ENCODE data around the gene DCUN1D5.

DCUN1D5 gene

DNA sequence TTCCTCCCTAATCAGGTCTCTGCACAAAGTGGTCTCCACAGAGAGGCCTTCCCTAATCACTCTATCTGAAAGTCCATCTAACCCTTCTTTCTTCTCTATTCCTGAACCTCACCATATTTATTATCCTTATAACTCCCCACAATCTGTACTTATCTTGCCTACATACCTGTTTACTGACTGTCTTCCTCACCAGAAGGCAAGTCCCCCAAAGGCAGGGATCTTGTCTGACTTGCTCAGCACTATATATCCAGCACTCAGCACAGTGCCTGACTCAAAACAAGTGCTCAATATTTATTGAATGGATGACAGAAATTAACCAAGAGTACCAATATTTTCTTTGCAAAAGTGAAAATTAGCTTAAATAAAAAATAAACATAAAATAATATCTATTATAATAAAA lies 5.5 kb downstream of the DCUN1D5 start:
- no peaks in the 10 kb centered on the region for H3K27me3 ChIP-seq (ENCODE audit: control insufficient read depth, insufficient read depth, low read length)

DNA sequence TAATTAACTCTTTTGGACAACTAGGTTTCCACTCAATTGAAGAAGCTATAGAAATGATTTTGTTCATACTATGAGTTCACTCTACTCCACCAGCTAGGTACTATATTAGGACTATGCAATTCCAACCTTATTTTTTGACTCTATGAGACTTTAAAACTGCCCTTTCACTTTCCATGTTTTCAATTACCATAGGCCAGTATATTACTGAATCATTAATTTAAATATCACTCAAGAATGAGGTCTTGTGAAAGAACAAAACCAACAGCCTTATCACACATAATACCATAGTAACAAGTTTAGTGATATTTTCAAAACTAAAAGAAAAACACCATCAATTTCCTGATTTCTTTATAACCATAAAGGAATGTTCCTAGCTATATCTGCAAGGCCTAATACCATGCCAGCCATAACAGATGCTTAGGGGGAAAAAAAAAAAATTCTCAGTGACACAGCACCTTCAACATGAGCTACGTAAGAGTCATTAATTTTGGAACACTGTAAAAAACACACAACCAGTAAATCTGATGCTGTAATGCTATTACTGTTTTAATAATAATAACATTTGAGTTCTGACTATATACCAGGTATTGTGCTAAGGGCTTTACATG lies 6.1 kb downstream of the DCUN1D5 start:
- H3K36me3 ChIP-seq (ENCODE audit: control insufficient read depth, insufficient read depth, low read length) = peaks cover 89% of the 10 kb centered on the region
- H3K4me1 ChIP-seq (ENCODE audit: control insufficient read depth, insufficient read depth, low read length) = peaks cover 11% of the 10 kb centered on the region; the same call in 1 of the 2 replicates

More for the DNA sequence above, 5.5 kb downstream of the DCUN1D5 start:
- Histone ChIP-seq H3K9me3 (ENCODE audit: control insufficient read depth, insufficient read depth, low read length) (no peaks in the 10 kb centered on the region), H3K36me3 (ENCODE audit: control insufficient read depth, insufficient read depth, low read length) (peaks cover 83% of the 10 kb centered on the region), H3K4me1 (ENCODE audit: control insufficient read depth, insufficient read depth, low read length) (peaks cover 11% of the 10 kb centered on the region; the same call in 1 of the 2 replicates), H3K9ac (ENCODE audit: low read depth, low read length) (no peak overlapping the region), H3K4me3 (ENCODE audit: low read depth, low read length) (no peak overlapping the region), H3K27ac (ENCODE audit: low read depth, low read length) (no peak overlapping the region)

DNA sequence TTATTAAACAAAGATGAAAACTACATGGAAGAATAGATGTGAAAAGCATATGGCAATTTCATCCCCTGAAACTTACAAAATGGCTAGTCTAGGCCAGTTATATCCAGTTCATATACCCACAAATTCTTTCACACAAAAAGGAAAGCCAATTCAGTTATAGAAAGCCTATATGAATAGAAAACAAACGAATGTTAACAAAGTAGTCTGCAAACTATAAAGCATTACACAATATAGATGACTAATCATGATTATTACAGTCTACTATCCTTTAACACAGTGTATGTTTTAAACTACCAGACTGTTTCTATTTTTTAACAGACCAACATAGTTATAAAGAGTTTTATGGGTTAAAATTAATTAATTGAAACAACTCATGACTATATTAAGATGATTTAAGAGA lies 12.1 kb downstream of the DCUN1D5 start:
- no peak overlapping the region for H3K4me3 ChIP-seq (ENCODE audit: low read depth, low read length)
- no peak overlapping the region for H3K9ac ChIP-seq (ENCODE audit: low read depth, low read length)
- no peaks in the 10 kb centered on the region for H3K9me3 ChIP-seq (ENCODE audit: control insufficient read depth, insufficient read depth, low read length)
- no peaks in the 10 kb centered on the region for H3K4me1 ChIP-seq (ENCODE audit: control insufficient read depth, insufficient read depth, low read length)
- H3K36me3 ChIP-seq (ENCODE audit: control insufficient read depth, insufficient read depth, low read length) = peaks cover 97% of the 10 kb centered on the region
- H3K27ac ChIP-seq (ENCODE audit: low read depth, low read length) = no peak overlapping the region
- H3K27me3 ChIP-seq (ENCODE audit: control insufficient read depth, insufficient read depth, low read length) = no peaks in the 10 kb centered on the region

More for the DNA sequence above, 6.1 kb downstream of the DCUN1D5 start:
- no peak overlapping the region for H3K9ac ChIP-seq (ENCODE audit: low read depth, low read length)
- H3K27ac ChIP-seq (ENCODE audit: low read depth, low read length) = no peak overlapping the region
- H3K27me3 ChIP-seq (ENCODE audit: control insufficient read depth, insufficient read depth, low read length) = no peaks in the 10 kb centered on the region
- H3K9me3 ChIP-seq (ENCODE audit: control insufficient read depth, insufficient read depth, low read length) = no peaks in the 10 kb centered on the region
- no peak overlapping the region for H3K4me3 ChIP-seq (ENCODE audit: low read depth, low read length)

DNA sequence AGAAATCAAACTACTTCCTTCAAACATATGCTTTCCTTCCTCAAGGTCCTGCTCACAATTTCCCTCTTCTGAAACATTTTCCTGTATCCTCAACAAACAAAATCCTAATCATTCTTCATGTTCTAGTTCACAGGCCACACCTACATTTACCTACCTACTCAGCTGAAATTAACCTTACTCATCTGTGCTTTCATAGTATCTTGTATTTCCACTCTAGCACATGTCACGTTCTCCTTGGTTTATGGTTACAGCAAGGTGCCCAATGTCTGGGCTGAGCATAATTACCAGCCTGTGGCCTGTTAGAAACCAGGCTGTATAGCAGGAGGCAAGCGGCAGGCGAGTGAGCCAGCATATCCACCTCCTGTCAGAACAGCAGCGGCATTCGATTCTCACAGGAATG lies 13.2 kb downstream of the DCUN1D5 start:
- H3K9ac ChIP-seq (ENCODE audit: low read depth, low read length) = no peak overlapping the region
- H3K36me3 ChIP-seq (ENCODE audit: control insufficient read depth, insufficient read depth, low read length) = peaks cover 90% of the 10 kb centered on the region
- no peaks in the 10 kb centered on the region for H3K4me1 ChIP-seq (ENCODE audit: control insufficient read depth, insufficient read depth, low read length)
- no peak overlapping the region for H3K27ac ChIP-seq (ENCODE audit: low read depth, low read length)
- no peaks in the 10 kb centered on the region for H3K27me3 ChIP-seq (ENCODE audit: control insufficient read depth, insufficient read depth, low read length)
- H3K4me3 ChIP-seq (ENCODE audit: low read depth, low read length) = no peak overlapping the region
- H3K9me3 ChIP-seq (ENCODE audit: control insufficient read depth, insufficient read depth, low read length) = no peaks in the 10 kb centered on the region

DNA sequence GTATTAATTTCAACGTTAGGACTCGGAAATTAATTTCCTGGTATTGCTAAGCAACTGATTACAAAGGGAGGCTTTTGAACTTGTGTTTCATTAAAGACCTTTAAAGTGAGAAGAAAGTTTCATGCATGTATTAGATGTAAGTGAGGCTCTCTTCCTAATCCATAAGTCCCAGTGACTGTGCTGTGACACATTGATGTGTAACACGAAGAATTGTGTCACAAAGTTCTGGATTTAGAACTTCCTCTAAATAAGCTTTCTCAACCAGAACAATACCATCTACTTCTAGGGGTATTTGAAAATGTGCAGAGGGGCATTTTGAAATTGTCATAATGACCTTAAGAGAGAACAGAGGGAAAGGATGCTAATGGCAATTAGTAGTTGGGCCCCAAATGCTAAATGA lies 14.4 kb downstream of the DCUN1D5 start:
- H3K36me3 ChIP-seq (ENCODE audit: control insufficient read depth, insufficient read depth, low read length) = peaks cover 87% of the 10 kb centered on the region
- no peak overlapping the region for H3K4me3 ChIP-seq (ENCODE audit: low read depth, low read length)
- no peaks in the 10 kb centered on the region for H3K27me3 ChIP-seq (ENCODE audit: control insufficient read depth, insufficient read depth, low read length)
- no peak overlapping the region for H3K27ac ChIP-seq (ENCODE audit: low read depth, low read length)
- H3K9me3 ChIP-seq (ENCODE audit: control insufficient read depth, insufficient read depth, low read length) = no peaks in the 10 kb centered on the region
- H3K9ac ChIP-seq (ENCODE audit: low read depth, low read length) = no peak overlapping the region
- H3K4me1 ChIP-seq (ENCODE audit: control insufficient read depth, insufficient read depth, low read length) = no peaks in the 10 kb centered on the region

DNA sequence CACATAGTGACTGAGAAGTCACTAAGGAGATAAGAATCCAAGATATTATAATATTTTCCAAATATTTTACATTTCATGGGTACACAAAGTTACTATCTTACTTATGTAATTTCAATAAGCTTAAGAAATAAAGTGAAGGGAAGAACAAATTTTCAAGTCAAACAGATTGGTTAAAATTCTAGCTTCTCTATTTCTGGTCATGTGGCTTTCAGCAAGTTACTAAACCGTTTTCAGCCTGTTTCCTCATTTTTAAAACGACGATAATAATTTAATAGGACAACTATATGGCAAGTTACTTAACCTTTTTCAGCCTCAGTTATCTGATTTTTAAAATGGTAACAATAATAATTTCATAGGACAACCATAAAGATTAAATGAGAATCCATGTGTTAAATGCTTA lies 15.6 kb downstream of the DCUN1D5 start:
- Histone ChIP-seq H3K27ac (ENCODE audit: low read depth, low read length) (no peak overlapping the region), H3K9me3 (ENCODE audit: control insufficient read depth, insufficient read depth, low read length) (no peaks in the 10 kb centered on the region), H3K27me3 (ENCODE audit: control insufficient read depth, insufficient read depth, low read length) (no peaks in the 10 kb centered on the region), H3K9ac (ENCODE audit: low read depth, low read length) (no peak overlapping the region), H3K36me3 (ENCODE audit: control insufficient read depth, insufficient read depth, low read length) (peaks cover 78% of the 10 kb centered on the region), H3K4me3 (ENCODE audit: low read depth, low read length) (no peak overlapping the region), H3K4me1 (ENCODE audit: control insufficient read depth, insufficient read depth, low read length) (no peaks in the 10 kb centered on the region)

DNA sequence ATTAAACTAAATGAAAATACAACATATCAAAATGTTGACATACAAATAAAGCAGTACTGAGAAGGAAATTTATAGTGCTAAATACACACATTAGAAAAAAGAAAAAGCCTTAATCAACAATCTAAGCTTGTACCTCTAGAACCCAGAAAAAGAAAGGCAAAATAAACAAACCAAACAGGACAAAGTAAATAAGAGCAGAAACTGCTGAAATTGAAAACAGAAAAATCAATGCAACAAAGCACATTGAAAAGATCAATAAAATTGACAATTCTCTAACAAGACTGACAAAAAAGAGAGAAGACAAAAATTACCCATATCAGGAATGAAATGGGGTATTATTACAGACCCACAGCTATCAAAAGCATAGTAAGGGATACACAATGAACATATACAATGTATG lies 21.0 kb downstream of the DCUN1D5 start:
- H3K27ac ChIP-seq (ENCODE audit: low read depth, low read length) = no peak overlapping the region
- peaks cover 57% of the 10 kb centered on the region for H3K36me3 ChIP-seq (ENCODE audit: control insufficient read depth, insufficient read depth, low read length)
- H3K4me1 ChIP-seq (ENCODE audit: control insufficient read depth, insufficient read depth, low read length) = peaks cover 11% of the 10 kb centered on the region; the same call in 1 of the 2 replicates
- no peak overlapping the region for H3K9ac ChIP-seq (ENCODE audit: low read depth, low read length)
- H3K27me3 ChIP-seq (ENCODE audit: control insufficient read depth, insufficient read depth, low read length) = no peaks in the 10 kb centered on the region
- H3K4me3 ChIP-seq (ENCODE audit: low read depth, low read length) = no peak overlapping the region
- H3K9me3 ChIP-seq (ENCODE audit: control insufficient read depth, insufficient read depth, low read length) = no peaks in the 10 kb centered on the region

DNA sequence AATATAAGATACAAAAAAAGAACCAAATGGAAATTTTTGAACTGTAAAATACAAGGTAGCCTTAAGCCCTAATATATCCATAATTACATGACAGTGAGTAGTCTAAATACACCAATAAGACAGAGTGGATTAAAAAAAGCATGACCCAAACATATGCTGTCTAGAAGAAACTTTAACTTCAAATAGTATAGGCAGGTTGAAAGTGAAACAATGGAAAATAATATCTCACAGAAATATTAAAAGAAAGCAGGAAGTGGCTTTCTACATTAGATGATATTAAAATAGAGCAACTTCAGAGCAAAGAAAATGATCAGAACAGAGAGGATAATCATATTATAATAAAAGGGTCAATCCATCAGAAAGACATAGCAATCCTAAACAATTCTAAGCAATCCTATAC lies 21.8 kb downstream of the DCUN1D5 start:
- Histone ChIP-seq H3K4me3 (ENCODE audit: low read depth, low read length) (no peak overlapping the region), H3K9ac (ENCODE audit: low read depth, low read length) (no peak overlapping the region), H3K36me3 (ENCODE audit: control insufficient read depth, insufficient read depth, low read length) (peaks cover 57% of the 10 kb centered on the region), H3K27me3 (ENCODE audit: control insufficient read depth, insufficient read depth, low read length) (no peaks in the 10 kb centered on the region), H3K27ac (ENCODE audit: low read depth, low read length) (no peak overlapping the region), H3K4me1 (ENCODE audit: control insufficient read depth, insufficient read depth, low read length) (peaks cover 11% of the 10 kb centered on the region; the same call in 1 of the 2 replicates), H3K9me3 (ENCODE audit: control insufficient read depth, insufficient read depth, low read length) (no peaks in the 10 kb centered on the region)

DNA sequence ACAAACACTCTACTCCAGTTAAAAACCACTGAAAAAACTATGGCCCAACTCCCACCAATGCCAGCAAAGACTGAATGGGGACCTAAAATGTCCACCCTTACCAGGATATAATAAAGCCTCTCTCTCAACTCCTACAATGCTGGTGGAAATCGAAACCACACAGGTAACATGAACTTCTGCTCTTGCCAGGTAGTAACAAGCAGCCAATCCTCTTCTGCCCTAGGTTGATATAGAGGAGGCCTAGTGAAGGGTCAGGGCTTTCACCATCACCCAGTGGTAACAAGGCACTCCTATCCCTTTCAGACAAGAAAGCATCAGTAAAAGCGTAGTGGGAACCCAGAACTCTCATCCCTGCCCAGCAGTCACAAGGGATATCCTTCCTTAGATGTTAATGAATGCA lies 22.6 kb downstream of the DCUN1D5 start:
- no peak overlapping the region for H3K9ac ChIP-seq (ENCODE audit: low read depth, low read length)
- H3K36me3 ChIP-seq (ENCODE audit: control insufficient read depth, insufficient read depth, low read length) = peaks cover 58% of the 10 kb centered on the region
- H3K9me3 ChIP-seq (ENCODE audit: control insufficient read depth, insufficient read depth, low read length) = no peaks in the 10 kb centered on the region
- no peak overlapping the region for H3K27ac ChIP-seq (ENCODE audit: low read depth, low read length)
- H3K27me3 ChIP-seq (ENCODE audit: control insufficient read depth, insufficient read depth, low read length) = no peaks in the 10 kb centered on the region
- no peak overlapping the region for H3K4me3 ChIP-seq (ENCODE audit: low read depth, low read length)
- H3K4me1 ChIP-seq (ENCODE audit: control insufficient read depth, insufficient read depth, low read length) = peaks cover 11% of the 10 kb centered on the region; the same call in 1 of the 2 replicates

DNA sequence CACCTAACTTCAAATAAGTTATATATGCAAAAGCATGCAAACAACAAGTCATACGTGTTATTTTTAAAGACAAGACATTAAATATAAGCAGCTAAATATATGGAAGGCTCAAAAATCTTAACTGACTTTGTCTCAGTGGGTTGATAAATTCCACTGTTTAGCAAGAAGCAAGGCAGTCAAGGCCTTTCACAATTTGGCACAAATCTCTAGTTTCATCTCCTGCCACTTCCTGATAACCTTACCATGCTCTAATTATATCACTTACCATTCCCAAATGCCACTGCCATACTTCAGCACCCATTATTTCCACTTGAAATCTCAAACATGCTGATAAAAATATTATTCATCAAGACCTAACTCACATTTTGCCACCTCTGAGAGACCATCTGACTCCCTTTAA lies 24.8 kb downstream of the DCUN1D5 start:
- Histone ChIP-seq H3K36me3 (ENCODE audit: control insufficient read depth, insufficient read depth, low read length) (peaks cover 70% of the 10 kb centered on the region), H3K4me3 (ENCODE audit: low read depth, low read length) (no peak overlapping the region), H3K27me3 (ENCODE audit: control insufficient read depth, insufficient read depth, low read length) (no peaks in the 10 kb centered on the region), H3K4me1 (ENCODE audit: control insufficient read depth, insufficient read depth, low read length) (peaks cover 11% of the 10 kb centered on the region; the same call in 1 of the 2 replicates), H3K9me3 (ENCODE audit: control insufficient read depth, insufficient read depth, low read length) (no peaks in the 10 kb centered on the region), H3K9ac (ENCODE audit: low read depth, low read length) (no peak overlapping the region), H3K27ac (ENCODE audit: low read depth, low read length) (no peak overlapping the region)

DNA sequence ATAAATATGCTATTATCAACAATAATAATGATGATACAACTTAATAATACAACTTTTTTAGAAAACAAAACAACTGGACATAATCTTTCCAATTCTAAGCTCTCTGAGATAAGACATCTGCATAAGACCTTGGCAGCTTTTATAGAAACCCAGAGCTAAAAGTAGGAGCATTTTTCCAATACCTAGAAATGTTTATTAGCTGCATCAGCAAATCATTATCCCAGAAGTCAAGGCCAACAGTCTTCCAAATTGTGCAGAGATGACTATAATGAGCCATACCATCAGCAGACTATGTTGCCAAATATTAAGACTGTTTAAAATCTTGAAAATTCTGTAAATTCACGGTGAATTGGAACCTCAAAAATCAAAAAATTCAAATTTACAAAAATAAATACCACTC lies 30.3 kb downstream of the DCUN1D5 start:
- Histone ChIP-seq H3K4me3 (ENCODE audit: low read depth, low read length) (no peak overlapping the region), H3K36me3 (ENCODE audit: control insufficient read depth, insufficient read depth, low read length) (peaks cover 89% of the 10 kb centered on the region), H3K9ac (ENCODE audit: low read depth, low read length) (no peak overlapping the region), H3K27ac (ENCODE audit: low read depth, low read length) (no peak overlapping the region), H3K4me1 (ENCODE audit: control insufficient read depth, insufficient read depth, low read length) (no peaks in the 10 kb centered on the region), H3K9me3 (ENCODE audit: control insufficient read depth, insufficient read depth, low read length) (no peaks in the 10 kb centered on the region), H3K27me3 (ENCODE audit: control insufficient read depth, insufficient read depth, low read length) (no peaks in the 10 kb centered on the region)

Measured in HUES48 (cell line).